Motor neuron (in vitro differentiated cells): ENCODE measurements around the gene RUBCNL. TPM values are rescaled to one million over a fixed set of nuclear protein-coding genes. Genes with fewer than 3 reads are reported as not detected.

Experiments
- ATAC-seq, 8 experiments: fragments of 200-7000 bp; cut with Tn5 transposase; replicated peaks in 6 of 8; 2 replicates each; pipeline ENCODE4 v1.8.0; 2021; ENCODE audit warnings: mild to moderate bottlenecking in 8 of 8, moderate library complexity in 8 of 8
- H3K27ac ChIP-seq, 2 donors: fragments of 250-450 bp; sonication (Bioruptor Pico); 2 replicates each; pipeline ENCODE4 v1.9.0; 2021; ENCODE audit warnings: antibody characterized with exemption in 2 of 2, mild to moderate bottlenecking in 2 of 2, moderate library complexity in 1 of 2
- H3K4me1 ChIP-seq, 2 donors: fragments of 250-450 bp; sonication (Bioruptor Pico); replicated peaks in 1 of 2; 2 replicates each; pipeline ENCODE4 v1.6.1; 2021; ENCODE audit warnings: antibody characterized with exemption in 2 of 2, mild to moderate bottlenecking in 2 of 2, moderate library complexity in 1 of 2
- H3K4me3 ChIP-seq, 5 donors: fragments of 250-450 bp; sonication (Bioruptor Pico); 2 replicates each; pipeline ENCODE4 v1.9.0; 2021; ENCODE audit warnings: antibody characterized with exemption in 5 of 5, mild to moderate bottlenecking in 5 of 5, moderate library complexity in 4 of 5
- WGBS, 10 experiments: fragments of 450-650 bp; shearing (Covaris generic); methylation state at CpG; one replicate each; pipeline ENCODE4 v1.0.0; 2022; 5-methylcytosine and 5-hydroxymethylcytosine counted together
- in situ Hi-C, 9 experiments: fragments of 400-800 bp; cut with MboI; loops; one replicate each; pipeline ENCODE4 v1.15.0; 2021; ENCODE audit warnings: low sequenced_read_pairs in 9 of 9, low pct_unique_long_range_greater_than_20kb in 2 of 9; ENCODE audit not compliant: unreplicated experiment in 9 of 9
- total RNA-seq, 8 experiments: library from RNA; unstranded; fragments of 300-600 nt; gene quantifications; 2 replicates each; pipeline versions ENCODE4 v1.2.3 to v1.2.4, GENCODE V29; 2022

The RUBCNL gene
- total RNA-seq, 8 experiments from 2014 or later: 1.1 to 20.2 (median 5.3) TPM

DNA sequence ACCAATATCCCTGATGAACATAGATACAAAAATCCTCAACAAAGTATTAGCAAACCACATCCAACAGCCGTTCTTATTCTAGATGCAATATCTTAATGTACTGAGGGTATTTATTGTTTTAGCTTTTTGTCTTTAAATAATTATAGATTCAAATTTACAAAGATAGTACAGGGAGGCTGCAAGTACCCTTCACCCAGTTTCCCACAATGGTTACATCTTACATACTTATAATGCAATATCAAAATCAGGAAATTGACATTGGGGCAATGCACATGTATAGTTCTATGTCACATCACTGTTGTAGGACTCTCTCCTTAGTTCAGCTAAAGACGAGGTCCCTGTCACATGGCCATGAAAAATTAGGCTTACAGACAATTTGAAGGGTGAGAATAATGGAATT is 75.8 kb downstream of the RUBCNL start:
- Histone ChIP-seq H3K4me3 (no peak overlapping the region), H3K27ac (no peak overlapping the region), H3K4me1 (no peaks in the 10 kb centered on the region)
- 80 to 100% (median 100%) methylated on average over 1 to 2 of the region's 2 CpGs; no CpG with 5 or more reads in 1 of the 10 experiments for WGBS, 10 experiments
- in situ Hi-C loops: loop anchor here in 2 of 9 experiments (10.0 to 25.0 kb wide), 2 partner anchors 149 to 166 kb away; no protein-coding TSS in a partner anchor
- no peak for ATAC-seq

DNA sequence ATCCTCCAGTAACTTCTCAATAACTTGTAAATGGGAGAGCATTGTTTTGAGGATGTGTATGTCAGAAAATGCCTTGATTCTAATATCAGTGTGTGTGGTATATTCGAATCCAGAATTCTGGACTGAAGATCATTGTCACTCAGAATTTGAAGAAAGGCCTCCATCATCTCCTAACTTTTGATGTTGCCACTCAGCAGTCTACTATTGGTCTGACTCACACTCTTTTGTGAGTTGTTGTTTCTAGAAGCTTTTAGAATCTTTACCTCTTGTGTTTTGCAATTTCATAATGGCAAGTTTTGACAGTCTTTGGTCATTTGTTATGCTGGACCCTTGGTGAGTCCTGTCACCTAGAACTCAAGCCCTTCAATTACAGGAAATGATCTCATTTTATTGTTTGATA is 77.0 kb downstream of the RUBCNL start:
- in situ Hi-C loops: loop anchor here in 2 of 9 experiments (10.0 to 25.0 kb wide), 2 partner anchors 148 to 165 kb away; no protein-coding TSS in a partner anchor
- WGBS, 10 experiments: 20 to 88% (median 46%) methylated on average over 1 of the region's 1 CpG; no CpG with 5 or more reads in 4 of the 10 experiments

DNA sequence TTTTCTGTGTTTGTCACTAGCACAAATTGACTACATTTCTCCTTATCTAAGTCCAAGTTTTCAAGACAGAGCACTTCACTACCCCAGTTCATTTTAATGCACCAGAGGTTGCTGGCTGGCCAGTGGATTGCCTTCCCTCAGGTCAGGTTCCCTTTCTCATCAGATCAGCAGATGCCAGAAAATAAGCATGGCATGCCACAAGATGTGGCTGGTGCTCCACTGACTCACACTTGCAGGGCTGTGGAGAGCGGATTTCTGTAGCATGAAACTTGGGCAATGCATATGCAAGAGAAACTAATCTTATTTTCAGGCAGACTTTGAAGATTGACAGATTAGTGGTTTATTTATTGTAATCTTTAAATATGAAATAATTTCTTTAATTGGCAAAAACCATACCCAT is 79.5 kb downstream of the RUBCNL start:
- in situ Hi-C loops: loop anchor here in 1 of 9 experiments (25.0 kb wide), 1 partner anchor 145 kb away; no protein-coding TSS in a partner anchor
- WGBS, 10 experiments: 88 to 100% (median 100%) methylated on average over 1 of the region's 1 CpG; no CpG with 5 or more reads in 5 of the 10 experiments

More for the DNA sequence above, 77.0 kb downstream of the RUBCNL start:
- ATAC-seq: no peak
- no peak overlapping the region for H3K27ac ChIP-seq
- no peak overlapping the region for H3K4me3 ChIP-seq
- H3K4me1 ChIP-seq: no peaks in the 10 kb centered on the region

DNA sequence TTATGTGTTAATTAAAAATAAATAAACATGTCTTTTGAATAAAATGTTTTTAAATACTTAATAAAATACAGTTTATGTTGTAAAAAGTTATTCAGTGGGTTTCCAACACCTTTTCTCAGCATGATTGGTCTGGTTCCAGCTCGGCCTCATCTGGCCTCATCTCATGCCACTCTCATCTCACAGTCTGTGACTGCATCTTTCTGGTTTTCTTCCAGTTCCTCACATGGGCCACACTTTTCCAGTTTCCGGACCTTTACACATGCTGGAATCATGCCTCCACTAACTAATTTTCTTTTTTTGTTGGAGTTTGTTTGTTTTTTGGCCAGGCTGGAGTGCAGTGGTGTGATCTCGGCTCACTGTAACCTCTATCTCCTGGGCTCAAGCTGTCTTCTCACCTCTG is 82.5 kb downstream of the RUBCNL start:
- Histone ChIP-seq H3K4me3 (no peak overlapping the region), H3K4me1 (no peaks in the 10 kb centered on the region), H3K27ac (no peak overlapping the region)
- in situ Hi-C loops: loop anchor here in 1 of 9 experiments (25.0 kb wide), 1 partner anchor 142 kb away; no protein-coding TSS in a partner anchor
- peak in 1 of 8 experiments; percentile 27 for ATAC-seq
- WGBS, 10 experiments: 33 to 100% (median 74%) methylated on average over 1 to 3 of the region's 3 CpGs; no CpG with 5 or more reads in 2 of the 10 experiments

More for the DNA sequence above, 79.5 kb downstream of the RUBCNL start:
- Histone ChIP-seq H3K27ac (no peak overlapping the region), H3K4me1 (no peaks in the 10 kb centered on the region), H3K4me3 (no peak overlapping the region)
- ATAC-seq: no peak

DNA sequence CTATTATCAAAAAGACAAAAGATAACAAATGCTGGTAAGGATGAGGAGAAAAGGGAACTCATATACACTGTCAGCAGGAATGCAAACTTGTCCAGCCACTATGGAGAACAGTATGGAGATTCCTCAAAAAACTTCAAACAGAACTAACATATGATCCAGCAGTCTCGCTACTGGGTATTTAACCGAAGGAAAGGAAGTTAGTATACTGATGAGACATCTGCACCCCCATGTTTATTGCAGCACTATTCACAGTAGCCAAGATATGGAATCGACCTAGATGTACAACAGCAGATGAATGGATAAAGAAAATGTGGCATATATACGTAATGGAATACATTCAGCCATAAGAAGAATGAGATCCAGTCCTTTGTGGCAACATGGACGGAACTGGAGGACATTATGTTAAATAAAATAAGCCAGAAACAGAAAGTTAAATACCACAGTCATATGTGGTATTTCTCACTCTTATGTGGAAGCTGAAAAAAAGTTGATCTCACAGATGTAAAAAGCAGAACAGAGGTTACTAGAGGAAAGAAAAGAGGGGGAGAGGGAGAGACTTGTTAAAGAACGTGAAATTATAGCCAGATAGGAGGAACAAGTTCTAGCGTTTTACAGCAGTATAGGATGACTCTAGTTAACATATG is 83.2 kb downstream of the RUBCNL start:
- in situ Hi-C loops: loop anchor here in 1 of 9 experiments (25.0 kb wide), 1 partner anchor 142 kb away; no protein-coding TSS in a partner anchor
- Histone ChIP-seq H3K4me3 (no peak overlapping the region), H3K27ac (no peak overlapping the region), H3K4me1 (no peaks in the 10 kb centered on the region)
- no peak for ATAC-seq
- 10 to 94% (median 53%) methylated on average over 1 to 7 of the region's 7 CpGs for WGBS, 10 experiments

DNA sequence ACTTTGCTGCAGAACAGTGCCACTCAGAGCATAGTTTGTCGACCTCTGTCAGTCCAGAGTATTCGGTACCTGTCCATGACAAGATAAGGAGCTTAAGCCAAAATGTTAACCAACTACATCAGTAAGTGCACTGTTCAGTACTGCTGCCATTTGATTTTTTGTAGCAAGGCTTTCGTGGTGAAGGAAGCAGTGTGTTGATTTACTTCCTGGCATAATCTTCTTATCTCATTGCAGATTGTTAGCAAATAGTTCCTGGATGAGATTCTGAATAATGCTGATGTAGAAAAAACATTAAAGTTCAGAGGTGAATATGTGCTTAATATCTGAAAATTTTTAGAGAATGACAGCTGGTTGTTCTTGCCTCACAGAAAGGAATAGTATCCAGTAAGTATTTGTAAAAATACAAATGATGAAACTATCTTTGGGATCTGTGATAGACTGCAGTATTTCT is 89.7 kb downstream of the RUBCNL start:
- H3K4me1 ChIP-seq: peaks cover 0 to 2% of the 10 kb centered on the region in 2 donors
- ATAC-seq: peak in 2 of 8 experiments; percentile 35 to 71
- 42 to 93% (median 67%) methylated on average over 2 to 3 of the region's 3 CpGs; no CpG with 5 or more reads in 3 of the 10 experiments for WGBS, 10 experiments
- H3K4me3 ChIP-seq: no peak overlapping the region
- no peak overlapping the region for H3K27ac ChIP-seq
- in situ Hi-C loops: no loop called here

DNA sequence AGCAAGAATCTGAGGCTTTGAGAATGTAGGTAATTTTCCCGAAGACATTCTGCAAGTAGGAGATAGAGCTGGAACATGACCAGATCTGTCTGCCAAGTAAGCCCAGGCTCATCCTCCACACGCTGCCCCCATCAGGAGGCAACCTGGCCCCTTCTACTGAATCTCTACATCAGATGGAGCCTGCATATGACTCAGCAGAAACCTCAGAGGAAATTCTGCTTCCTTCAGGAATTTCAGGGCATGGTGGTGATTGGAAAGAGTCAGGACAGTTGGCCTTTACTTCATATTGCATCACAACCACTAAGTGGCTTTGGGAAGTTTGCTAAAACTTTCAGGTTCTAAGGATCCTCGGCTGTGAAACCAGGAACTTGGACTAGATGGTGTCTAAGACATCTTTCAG is 90.1 kb downstream of the RUBCNL start:
- in situ Hi-C loops: no loop called here
- 0 to 100% (median 79%) methylated on average over 1 to 3 of the region's 3 CpGs; no CpG with 5 or more reads in 2 of the 10 experiments for WGBS, 10 experiments
- peak in 3 of 8 experiments; percentile 50 to 57 (median 52) for ATAC-seq
- Histone ChIP-seq H3K27ac (no peak overlapping the region), H3K4me1 (peaks cover 0 to 2% of the 10 kb centered on the region in 2 donors), H3K4me3 (no peak overlapping the region)

DNA sequence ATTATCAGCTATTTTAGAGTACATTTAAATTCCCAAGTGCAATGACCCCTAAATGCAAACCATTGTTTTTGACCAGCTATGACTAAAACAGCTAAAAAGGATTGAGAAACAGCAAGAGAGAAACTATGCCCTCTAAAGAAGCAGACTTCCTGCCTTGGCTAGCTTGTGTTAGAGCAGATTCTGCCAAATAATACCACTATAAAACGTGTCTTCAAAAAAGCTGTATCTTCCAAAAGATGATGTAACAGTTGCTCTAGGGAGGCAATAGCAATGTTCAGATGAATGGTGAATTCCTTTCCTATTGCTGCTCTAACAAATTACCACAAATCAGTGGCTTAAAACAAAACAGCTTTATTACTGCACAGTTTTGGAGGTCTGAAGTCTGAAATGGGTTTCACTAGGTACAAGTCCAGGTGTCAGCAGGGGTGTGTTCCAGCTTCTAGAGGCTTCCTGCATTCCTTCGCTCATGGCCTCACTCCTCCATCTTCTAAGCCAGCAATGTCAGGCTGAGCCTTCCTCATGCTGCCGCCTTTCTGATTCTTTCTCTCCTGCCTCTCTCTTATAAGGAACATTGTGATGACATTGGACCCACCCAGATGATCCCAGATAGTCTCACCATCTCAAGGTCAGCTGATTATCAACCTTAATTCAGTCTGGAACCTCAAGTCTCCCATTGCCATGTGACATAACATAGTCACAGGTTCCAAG is 90.8 kb downstream of the RUBCNL start:
- Histone ChIP-seq H3K4me1 (peaks cover 0 to 2% of the 10 kb centered on the region in 2 donors), H3K27ac (peak overlapping the region in 1 of 2 donors; percentile 66), H3K4me3 (no peak overlapping the region)
- in situ Hi-C loops: no loop called here
- ATAC-seq: peak in 5 of 8 experiments; percentile 32 to 72 (median 62)
- 0 to 100% (median 73%) methylated on average over 1 to 3 of the region's 3 CpGs for WGBS, 10 experiments

DNA sequence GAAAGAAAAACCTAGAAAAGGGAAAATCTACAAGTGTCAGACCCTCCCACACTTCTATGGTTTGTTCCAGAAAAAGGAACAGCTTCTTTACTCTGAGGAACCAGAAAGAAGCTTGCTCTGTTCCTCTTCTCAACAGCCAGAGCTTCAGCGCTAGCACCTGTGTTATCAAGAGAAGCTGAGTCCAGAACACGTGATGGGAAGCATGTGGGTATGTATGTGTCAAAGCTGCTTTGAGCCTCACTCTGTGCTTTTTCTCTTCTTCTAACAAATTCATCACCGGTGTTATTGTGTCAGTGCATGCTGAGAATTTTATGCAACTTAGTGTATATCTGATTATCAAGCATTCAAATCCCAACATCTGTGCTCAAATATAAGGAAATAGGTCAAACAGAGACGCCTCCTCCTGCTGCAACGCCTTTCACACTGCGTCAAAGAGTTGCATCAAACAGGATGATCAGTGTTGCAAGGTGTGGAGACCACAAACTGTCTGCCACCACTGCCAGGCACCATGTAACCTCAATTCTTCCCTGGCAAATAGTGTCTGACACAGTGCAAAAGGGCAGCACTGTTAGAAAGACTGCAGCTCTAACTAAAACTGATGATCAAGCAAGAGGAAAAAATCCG is 91.4 kb downstream of the RUBCNL start:
- Histone ChIP-seq H3K4me1 (peaks cover 0 to 2% of the 10 kb centered on the region in 2 donors), H3K4me3 (no peak overlapping the region), H3K27ac (peak overlapping the region in 1 of 2 donors; percentile 66)
- in situ Hi-C loops: no loop called here
- 17 to 83% (median 53%) methylated on average over 1 to 6 of the region's 7 CpGs; no CpG with 5 or more reads in 2 of the 10 experiments for WGBS, 10 experiments
- ATAC-seq: peak in 3 of 8 experiments; percentile 18 to 58 (median 36)

DNA sequence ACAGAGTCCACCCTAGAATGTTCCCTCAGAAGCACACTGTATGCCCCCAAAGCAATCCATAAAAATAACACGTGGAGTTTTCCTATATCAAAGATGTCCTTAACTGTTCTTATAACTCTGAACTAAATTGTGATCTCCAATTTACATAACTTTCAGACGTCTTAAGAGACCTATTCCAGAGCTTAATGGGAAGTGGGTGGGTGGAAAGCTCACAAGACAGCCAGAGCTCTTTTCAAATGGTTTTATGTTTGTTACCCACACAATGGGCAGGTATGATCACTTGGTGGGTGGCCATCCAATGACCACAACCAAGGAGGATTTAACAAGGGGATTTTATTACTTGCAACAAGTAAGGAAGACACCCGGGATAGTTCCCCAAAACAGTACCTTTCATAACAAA is 93.6 kb downstream of the RUBCNL start:
- in situ Hi-C loops: no loop called here
- Histone ChIP-seq H3K27ac (no peak overlapping the region), H3K4me1 (peaks cover 0 to 2% of the 10 kb centered on the region in 2 donors), H3K4me3 (no peak overlapping the region)
- no peak for ATAC-seq
- 33 to 100% (median 82%) methylated on average over 1 to 3 of the region's 3 CpGs for WGBS, 10 experiments
